ENCODE results near the gene APOL6. TPM values are rescaled to one million over a fixed set of nuclear protein-coding genes. Genes with fewer than 3 reads are reported as not detected.

The APOL6 gene
- total and polyA plus RNA-seq, 7 experiments from 2014 or later: 18.8 to 99.8 (median 37.7) TPM

DNA sequence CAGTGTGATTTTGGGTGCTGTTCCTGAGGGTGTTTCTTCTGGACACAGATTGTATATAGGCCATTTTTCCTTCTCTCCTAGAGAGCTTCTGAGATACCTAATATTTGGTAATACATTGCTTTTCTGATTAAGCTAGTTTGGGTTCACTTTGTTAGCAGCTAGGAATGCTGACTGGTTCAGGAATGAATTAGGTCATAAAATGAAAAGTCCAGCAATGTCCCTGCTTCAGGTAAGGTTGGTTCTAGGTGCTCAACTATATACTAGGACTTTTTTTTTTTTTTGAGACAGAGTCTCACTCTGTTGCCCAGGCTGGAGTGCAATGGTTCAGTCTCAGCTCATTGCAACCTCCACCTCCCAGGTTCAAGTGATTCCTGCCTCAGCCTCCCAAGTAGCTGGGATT is 36.5 kb downstream of the APOL6 start:
- peaks cover 0 to 10% (median under 1%) of the 10 kb centered on the region in 7 donors for H3K4me1 Mint-ChIP-seq
- intact Hi-C loops (cut with micrococcal nuclease): no loop called here
- ChIA-PET POLR2A (no interaction called here), CTCF (no interaction called here)
- no peak overlapping the region for H3K4me3 ChIP-seq (ENCODE audit: low read length)
- ATAC-seq: no peak
- no peaks in the 10 kb centered on the region for H3K4me1 ChIP-seq (ENCODE audit: control insufficient read depth in 2 of 2, insufficient read depth in 2 of 2, low read length in 2 of 2)
- DNase-seq: no peak
- peaks cover 0 to 16% (median 4%) of the 10 kb centered on the region in 5 donors for H3K36me3 Mint-ChIP-seq
- peaks cover 0 to 8% (median 2%) of the 10 kb centered on the region in 5 donors for H3K27me3 Mint-ChIP-seq
- no peaks in the 10 kb centered on the region for H3K9me3 ChIP-seq (ENCODE audit: control insufficient read depth in 2 of 3, low read length in 3 of 3)
- peaks cover 0 to 9% (median 4%) of the 10 kb centered on the region in 11 donors for H3K9me3 Mint-ChIP-seq
- no peaks in the 10 kb centered on the region for H3K27me3 ChIP-seq (ENCODE audit: control insufficient read depth in 2 of 2, insufficient read depth in 2 of 2, low read length in 2 of 2)
- no peaks in the 10 kb centered on the region for H3K36me3 ChIP-seq (ENCODE audit: control insufficient read depth in 2 of 3, insufficient read depth in 3 of 3, low read length in 3 of 3)
- H3K27ac ChIP-seq (ENCODE audit: low read depth, low read length): no peak overlapping the region
- H3K27ac Mint-ChIP-seq: no peak overlapping the region
- no peak overlapping the region for H3K4me3 Mint-ChIP-seq

DNA sequence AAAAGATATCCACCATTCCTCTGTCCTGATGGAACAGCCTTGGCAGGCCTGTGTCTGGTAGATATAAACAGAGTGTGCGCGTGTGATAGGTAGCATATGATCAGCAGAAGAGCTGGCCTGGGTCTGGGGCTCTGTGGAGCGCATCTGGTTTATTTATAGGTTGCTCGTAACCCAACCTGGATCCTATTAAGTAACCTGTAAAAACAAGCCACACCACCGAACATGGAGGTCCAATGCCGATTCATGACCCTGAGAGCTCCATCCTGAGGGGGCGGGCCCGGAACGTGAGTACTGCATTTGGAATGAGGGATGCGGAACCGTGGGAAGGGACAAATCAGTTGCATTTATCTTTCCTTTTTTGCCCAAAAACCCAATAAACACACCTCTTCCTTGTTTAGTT is 37.5 kb downstream of the APOL6 start:
- ChIA-PET CTCF (no interaction called here), POLR2A (no interaction called here)
- Histone ChIP-seq H3K36me3 (ENCODE audit: control insufficient read depth in 2 of 3, insufficient read depth in 3 of 3, low read length in 3 of 3) (no peaks in the 10 kb centered on the region), H3K4me1 (ENCODE audit: control insufficient read depth in 2 of 2, insufficient read depth in 2 of 2, low read length in 2 of 2) (no peaks in the 10 kb centered on the region), H3K9me3 (ENCODE audit: control insufficient read depth in 2 of 3, low read length in 3 of 3) (no peaks in the 10 kb centered on the region), H3K27ac (ENCODE audit: low read depth, low read length) (no peak overlapping the region), H3K4me3 (ENCODE audit: low read length) (no peak overlapping the region), H3K27me3 (ENCODE audit: control insufficient read depth in 2 of 2, insufficient read depth in 2 of 2, low read length in 2 of 2) (no peaks in the 10 kb centered on the region)
- ATAC-seq: no peak
- DNase-seq: no peak
- Mint-ChIP-seq H3K4me3 (no peak overlapping the region), H3K4me1 (peaks cover 0 to 10% (median 5%) of the 10 kb centered on the region in 7 donors), H3K9me3 (peaks cover 0 to 9% (median 4%) of the 10 kb centered on the region in 11 donors), H3K27ac (no peak overlapping the region), H3K36me3 (peaks cover 0 to 16% (median 4%) of the 10 kb centered on the region in 5 donors), H3K27me3 (peaks cover 0 to 8% (median 2%) of the 10 kb centered on the region in 5 donors)
- intact Hi-C loops (cut with micrococcal nuclease): no loop called here

DNA sequence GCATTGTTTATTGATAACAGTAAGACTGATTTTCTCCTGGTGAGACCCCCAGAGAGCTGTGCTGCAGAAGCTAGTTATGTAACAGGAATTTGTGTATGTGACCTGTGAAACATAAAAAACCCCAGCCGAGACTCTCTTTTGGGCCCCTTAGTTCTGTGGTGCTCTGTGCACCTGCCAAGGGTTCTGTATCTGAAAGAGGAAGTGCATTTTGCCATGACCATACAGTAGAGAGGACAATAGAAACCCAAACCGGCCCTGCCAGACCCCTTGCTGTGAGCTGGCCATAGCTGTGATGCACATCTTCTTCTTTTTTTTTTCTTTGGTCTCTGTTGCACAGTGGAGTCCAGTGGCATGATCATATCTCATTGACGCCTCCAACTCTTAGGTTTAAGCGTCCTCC is 38.1 kb downstream of the APOL6 start:
- POLR2A ChIA-PET: no interaction called here
- Mint-ChIP-seq H3K27me3 (peaks cover 0 to 8% (median 2%) of the 10 kb centered on the region in 5 donors), H3K36me3 (peaks cover 0 to 16% (median 4%) of the 10 kb centered on the region in 5 donors), H3K27ac (no peak overlapping the region), H3K9me3 (peaks cover 0 to 9% (median 4%) of the 10 kb centered on the region in 11 donors), H3K4me3 (no peak overlapping the region), H3K4me1 (peaks cover 0 to 10% (median 5%) of the 10 kb centered on the region in 7 donors)
- Histone ChIP-seq H3K36me3 (ENCODE audit: control insufficient read depth in 2 of 3, insufficient read depth in 3 of 3, low read length in 3 of 3) (no peaks in the 10 kb centered on the region), H3K4me3 (ENCODE audit: low read length) (no peak overlapping the region), H3K4me1 (ENCODE audit: control insufficient read depth in 2 of 2, insufficient read depth in 2 of 2, low read length in 2 of 2) (no peaks in the 10 kb centered on the region), H3K27me3 (ENCODE audit: control insufficient read depth in 2 of 2, insufficient read depth in 2 of 2, low read length in 2 of 2) (no peaks in the 10 kb centered on the region), H3K27ac (ENCODE audit: low read depth, low read length) (no peak overlapping the region), H3K9me3 (ENCODE audit: control insufficient read depth in 2 of 3, low read length in 3 of 3) (no peaks in the 10 kb centered on the region)
- ATAC-seq: no peak
- CTCF ChIA-PET: interaction anchor here (0.5 kb wide), 1 partner anchor 24 kb away, joined by 3 read pairs; no protein-coding TSS in a partner anchor
- no peak for DNase-seq
- intact Hi-C loops (cut with micrococcal nuclease): no loop called here

DNA sequence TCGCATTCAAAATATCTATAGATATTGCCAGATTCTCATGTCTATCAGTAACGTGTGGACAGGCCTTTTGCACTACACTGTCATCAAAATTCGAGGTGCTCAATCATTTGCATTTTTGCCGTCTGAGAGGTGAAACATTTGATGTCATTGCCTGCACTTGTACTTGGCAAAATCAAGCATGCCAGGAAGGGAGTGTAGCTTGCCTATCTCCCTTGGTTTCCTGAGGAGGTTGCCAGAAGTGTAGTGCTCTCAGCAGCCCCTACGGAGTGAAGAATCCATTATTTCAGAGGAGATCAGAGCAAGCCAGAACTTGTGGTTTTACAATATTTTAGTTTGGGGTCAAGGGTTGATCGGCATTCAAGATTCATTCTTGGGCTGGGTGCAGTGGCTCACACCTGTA is 39.2 kb downstream of the APOL6 start:
- intact Hi-C loops (cut with micrococcal nuclease): no loop called here
- H3K27me3 Mint-ChIP-seq: peaks cover 0 to 8% (median 2%) of the 10 kb centered on the region in 5 donors
- peaks cover 0 to 10% (median 5%) of the 10 kb centered on the region in 7 donors for H3K4me1 Mint-ChIP-seq
- no peaks in the 10 kb centered on the region for H3K27me3 ChIP-seq (ENCODE audit: control insufficient read depth in 2 of 2, insufficient read depth in 2 of 2, low read length in 2 of 2)
- H3K27ac ChIP-seq (ENCODE audit: low read depth, low read length): no peak overlapping the region
- H3K36me3 Mint-ChIP-seq: peaks cover 0 to 12% (median 0%) of the 10 kb centered on the region in 5 donors
- no peak overlapping the region for H3K4me3 Mint-ChIP-seq
- DNase-seq (no peak), ATAC-seq (no peak)
- peaks cover 0 to 6% (median 0%) of the 10 kb centered on the region in 11 donors for H3K9me3 Mint-ChIP-seq
- ChIA-PET CTCF (no interaction called here), POLR2A (no interaction called here)
- H3K9me3 ChIP-seq (ENCODE audit: control insufficient read depth in 2 of 3, low read length in 3 of 3): no peaks in the 10 kb centered on the region
- H3K4me1 ChIP-seq (ENCODE audit: control insufficient read depth in 2 of 2, insufficient read depth in 2 of 2, low read length in 2 of 2): no peaks in the 10 kb centered on the region
- H3K4me3 ChIP-seq (ENCODE audit: low read length): no peak overlapping the region
- no peaks in the 10 kb centered on the region for H3K36me3 ChIP-seq (ENCODE audit: control insufficient read depth in 2 of 3, insufficient read depth in 3 of 3, low read length in 3 of 3)
- H3K27ac Mint-ChIP-seq: no peak overlapping the region

DNA sequence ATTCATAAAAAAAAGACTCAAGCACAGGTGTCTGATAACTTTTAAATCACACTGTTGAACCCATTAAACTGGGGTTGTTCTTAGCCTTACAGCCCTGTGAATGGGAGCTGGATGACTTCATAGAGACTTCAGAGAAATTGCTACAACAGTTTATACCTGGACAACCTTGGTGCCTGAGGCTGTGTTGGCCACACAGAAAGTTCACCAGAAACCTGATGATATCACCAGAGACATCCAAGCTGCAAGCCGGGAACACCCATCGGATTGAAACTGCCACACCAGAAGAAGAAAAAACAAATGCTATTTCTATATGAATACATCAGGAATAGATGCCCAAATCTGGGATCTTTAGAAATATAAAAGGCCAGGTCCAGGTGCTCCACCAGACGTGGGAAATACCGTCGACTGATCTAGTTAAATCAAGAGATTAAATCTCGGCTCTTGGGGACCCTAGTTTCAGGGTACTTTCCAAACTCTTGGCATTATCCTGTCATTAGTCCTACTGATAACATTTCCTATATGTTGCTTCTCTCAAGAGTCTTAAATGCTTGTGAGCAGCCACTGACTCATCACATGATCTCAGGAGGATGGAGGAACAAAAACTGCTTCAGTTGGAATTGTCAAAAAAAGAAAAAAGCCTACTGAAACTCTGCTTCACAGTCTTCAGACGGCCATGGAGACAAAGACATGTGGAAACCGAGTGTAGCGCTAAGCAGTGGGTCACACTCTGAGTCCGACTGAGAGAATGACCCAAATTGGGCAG is 40.8 kb downstream of the APOL6 start:
- peaks cover 0 to 2% (median 0%) of the 10 kb centered on the region in 5 donors for H3K27me3 Mint-ChIP-seq
- no peaks in the 10 kb centered on the region for H3K27me3 ChIP-seq (ENCODE audit: control insufficient read depth in 2 of 2, insufficient read depth in 2 of 2, low read length in 2 of 2)
- peak overlapping the region in 1 of 9 donors; percentile 12 for H3K27ac Mint-ChIP-seq
- no peak overlapping the region for H3K4me3 Mint-ChIP-seq
- no peak for DNase-seq
- ChIA-PET CTCF (no interaction called here), POLR2A (interaction anchor here (0.7 to 2.1 kb wide), 2 partner anchors 40 to 236 kb away, joined by 4 to 6 read pairs; partner anchors contain the start of gene APOL6)
- H3K4me3 ChIP-seq (ENCODE audit: low read length): no peak overlapping the region
- no peak for ATAC-seq
- no peaks in the 10 kb centered on the region for H3K36me3 ChIP-seq (ENCODE audit: control insufficient read depth in 2 of 3, insufficient read depth in 3 of 3, low read length in 3 of 3)
- no peaks in the 10 kb centered on the region for H3K4me1 ChIP-seq (ENCODE audit: control insufficient read depth in 2 of 2, insufficient read depth in 2 of 2, low read length in 2 of 2)
- no peaks in the 10 kb centered on the region for H3K9me3 Mint-ChIP-seq
- H3K27ac ChIP-seq (ENCODE audit: low read depth, low read length): no peak overlapping the region
- H3K36me3 Mint-ChIP-seq: peaks cover 0 to 4% (median 0%) of the 10 kb centered on the region in 5 donors
- H3K9me3 ChIP-seq (ENCODE audit: control insufficient read depth in 2 of 3, low read length in 3 of 3): no peaks in the 10 kb centered on the region
- intact Hi-C loops (cut with micrococcal nuclease): no loop called here
- H3K4me1 Mint-ChIP-seq: peaks cover 0 to 7% (median 0%) of the 10 kb centered on the region in 7 donors

DNA sequence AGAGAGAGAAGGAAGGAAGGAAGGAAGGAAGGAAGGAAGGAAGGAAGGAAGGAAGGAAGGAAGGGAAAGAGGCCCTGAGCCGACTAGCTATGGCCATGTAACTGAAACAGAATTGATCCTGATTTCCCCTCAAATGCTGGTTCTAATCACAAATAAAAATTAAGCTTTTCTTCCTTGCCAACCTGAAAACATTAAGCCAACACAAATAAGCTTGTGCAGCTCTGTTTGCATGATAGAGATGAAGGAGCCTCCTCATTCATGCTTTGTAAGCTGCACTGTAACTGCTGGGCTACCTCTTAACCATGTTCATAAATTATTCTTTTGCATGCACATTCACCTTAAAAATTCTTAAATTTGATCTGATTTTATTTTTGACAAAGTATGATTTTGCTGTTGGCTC is 41.8 kb downstream of the APOL6 start:
- H3K4me3 Mint-ChIP-seq: no peak overlapping the region
- CTCF ChIA-PET: no interaction called here
- Histone ChIP-seq H3K27me3 (ENCODE audit: control insufficient read depth in 2 of 2, insufficient read depth in 2 of 2, low read length in 2 of 2) (no peaks in the 10 kb centered on the region), H3K9me3 (ENCODE audit: control insufficient read depth in 2 of 3, low read length in 3 of 3) (no peaks in the 10 kb centered on the region), H3K27ac (ENCODE audit: low read depth, low read length) (no peak overlapping the region), H3K36me3 (ENCODE audit: control insufficient read depth in 2 of 3, insufficient read depth in 3 of 3, low read length in 3 of 3) (no peaks in the 10 kb centered on the region), H3K4me3 (ENCODE audit: low read length) (no peak overlapping the region), H3K4me1 (ENCODE audit: control insufficient read depth in 2 of 2, insufficient read depth in 2 of 2, low read length in 2 of 2) (no peaks in the 10 kb centered on the region)
- peaks cover 0 to 7% (median 0%) of the 10 kb centered on the region in 7 donors for H3K4me1 Mint-ChIP-seq
- peaks cover 0 to 4% (median 0%) of the 10 kb centered on the region in 5 donors for H3K36me3 Mint-ChIP-seq
- H3K9me3 Mint-ChIP-seq: no peaks in the 10 kb centered on the region
- POLR2A ChIA-PET: interaction anchor here (0.6 to 2.1 kb wide), 2 partner anchors 27 to 41 kb away, joined by 4 to 6 read pairs; partner anchors contain the start of genes APOL5 and APOL6
- DNase-seq (no peak), ATAC-seq (no peak)
- peak overlapping the region in 1 of 9 donors; percentile 12 for H3K27ac Mint-ChIP-seq
- intact Hi-C loops (cut with micrococcal nuclease): loop anchor here (2.0 kb wide), 2 partner anchors 29 to 41 kb away; partner anchors contain the start of gene APOL6 (in 1 of the 2)
- peaks cover 0 to 2% (median 0%) of the 10 kb centered on the region in 5 donors for H3K27me3 Mint-ChIP-seq
